SHP77 (cell line): ENCODE measurements around the gene MAGI2.

Experiments used
- DNase-seq, 2 experiments: peaks; one replicate each; lab custom pipeline; 2025; lab: John Stamatoyannopoulos, UW

MAGI2 gene

GRCh38 chr7:78939669-78940068 lies 513.8 kb downstream of the MAGI2 start:
- DNase-seq = no peak

GRCh38 chr7:78924581-78924980 lies 528.9 kb downstream of the MAGI2 start:
- DNase-seq = no peak

GRCh38 chr7:78912781-78913180 lies 540.7 kb downstream of the MAGI2 start:
- no peak for DNase-seq

GRCh38 chr7:78906735-78907134 lies 546.7 kb downstream of the MAGI2 start:
- no peak for DNase-seq

- no peak for DNase-seq
These were observed 548.0 kb downstream of the MAGI2 start for GRCh38 chr7:78905436-78905835.

- no peak for DNase-seq
These were observed 548.5 kb downstream of the MAGI2 start for GRCh38 chr7:78904983-78905382.

- no peak for DNase-seq
These were observed 551.9 kb downstream of the MAGI2 start for GRCh38 chr7:78901566-78901965.

- DNase-seq = no peak
These were observed 552.7 kb downstream of the MAGI2 start for GRCh38 chr7:78900806-78901205.

- no peak for DNase-seq
These were observed 558.1 kb downstream of the MAGI2 start for GRCh38 chr7:78895393-78895792.

GRCh38 chr7:78879206-78879605 lies 574.3 kb downstream of the MAGI2 start:
- no peak for DNase-seq

- no peak for DNase-seq
These were observed 580.4 kb downstream of the MAGI2 start for GRCh38 chr7:78873117-78873516.

GRCh38 chr7:78864339-78864738 lies 589.1 kb downstream of the MAGI2 start:
- DNase-seq = no peak

- DNase-seq = no peak
These were observed 590.2 kb downstream of the MAGI2 start for GRCh38 chr7:78863281-78863680.

GRCh38 chr7:78862411-78862900 lies 591.0 kb downstream of the MAGI2 start:
- no peak for DNase-seq

GRCh38 chr7:78852951-78853350 lies 600.5 kb downstream of the MAGI2 start:
- DNase-seq = no peak

GRCh38 chr7:78850093-78850740 lies 603.2 kb downstream of the MAGI2 start:
- no peak for DNase-seq

- DNase-seq = no peak
These were observed 608.3 kb downstream of the MAGI2 start for GRCh38 chr7:78845155-78845554.

- no peak for DNase-seq
These were observed 611.4 kb downstream of the MAGI2 start for GRCh38 chr7:78842068-78842467.

- no peak for DNase-seq
These were observed 617.6 kb downstream of the MAGI2 start for GRCh38 chr7:78835897-78836296.

GRCh38 chr7:78828317-78828716 lies 625.1 kb downstream of the MAGI2 start:
- no peak for DNase-seq

- DNase-seq = no peak
These were observed 649.9 kb downstream of the MAGI2 start for GRCh38 chr7:78803501-78804127.

GRCh38 chr7:78794101-78794500 lies 659.4 kb downstream of the MAGI2 start:
- no peak for DNase-seq

- DNase-seq = no peak
These were observed 660.8 kb downstream of the MAGI2 start for GRCh38 chr7:78792624-78793023.

GRCh38 chr7:78792006-78792405 lies 661.5 kb downstream of the MAGI2 start:
- no peak for DNase-seq
